OCI-LY1 (cell line): ENCODE data around the gene LAPTM5.

Source experiments
- H2AFZ ChIP-seq: fragments of 200-600 bp; sonication (generic), shearing (Covaris generic); 2 replicates; pipeline ENCODE4 v1.6.0; 2014; ENCODE audit warnings: antibody characterized with exemption, mild to moderate bottlenecking, low read length
- H3F3A ChIP-seq: fragments of 200-600 bp; sonication (generic), shearing (Covaris generic); 2 replicates; pipeline ENCODE4 v1.6.0; 2014; ENCODE audit warnings: mild to moderate bottlenecking, antibody characterized with exemption, low read length, moderate library complexity; ENCODE audit not compliant: insufficient read depth
- H3K27ac ChIP-seq: fragments of 200-600 bp; sonication (generic); 2 replicates; pipeline ENCODE4 v1.5.1; 2014; ENCODE audit warnings: low read length, mixed run types, mild to moderate bottlenecking, low read depth; ENCODE audit not compliant: poor library complexity, severe bottlenecking
- H3K27me3 ChIP-seq: fragments of 200-600 bp; sonication (generic); 2 replicates; pipeline ENCODE4 v1.6.0; 2014; ENCODE audit warnings: antibody characterized with exemption, mild to moderate bottlenecking, low read length, moderate library complexity; ENCODE audit not compliant: insufficient read depth
- H3K36me3 ChIP-seq: fragments of 200-600 bp; sonication (generic); 2 replicates; pipeline ENCODE4 v1.6.1; 2014; ENCODE audit warnings: mild to moderate bottlenecking, antibody characterized with exemption, low read length, moderate library complexity, mixed read lengths; ENCODE audit not compliant: insufficient read depth
- H3K4me1 ChIP-seq: fragments of 200-600 bp; sonication (generic); 2 replicates; pipeline ENCODE4 v1.5.1; 2014; ENCODE audit warnings: mild to moderate bottlenecking, low read length, moderate library complexity; ENCODE audit not compliant: insufficient read depth, severe bottlenecking
- H3K4me2 ChIP-seq: fragments of 200-600 bp; sonication (generic), shearing (Covaris generic); 2 replicates; pipeline ENCODE4 v1.6.1; 2014; ENCODE audit warnings: low read length
- H3K4me3 ChIP-seq: fragments of 200-600 bp; sonication (generic); 2 replicates; pipeline ENCODE4 v1.5.1; 2014; ENCODE audit warnings: low read length, low read depth, mild to moderate bottlenecking, mixed read lengths; ENCODE audit not compliant: poor library complexity, severe bottlenecking
- H3K79me2 ChIP-seq: fragments of 200-600 bp; shearing (Covaris generic); 2 replicates; pipeline ENCODE4 v1.6.1; 2016; ENCODE audit warnings: mixed run types, low read length, mixed read lengths; ENCODE audit not compliant: insufficient read depth
- H3K9ac ChIP-seq: fragments of 200-600 bp; sonication (generic), shearing (Covaris generic); 2 replicates; pipeline ENCODE4 v1.6.1; 2014; ENCODE audit warnings: mild to moderate bottlenecking, low read length, mixed read lengths
- H3K9me2 ChIP-seq: fragments of 200-600 bp; sonication (generic), shearing (Covaris generic); 2 replicates; pipeline ENCODE4 v1.6.1; 2014; ENCODE audit warnings: low read depth, mild to moderate bottlenecking, low read length, mixed read lengths
- H3K9me3 ChIP-seq: fragments of 200-600 bp; shearing (Covaris generic); 2 replicates; pipeline ENCODE4 v1.6.1; 2014; ENCODE audit warnings: low read length, mixed read lengths
- H4K20me1 ChIP-seq: fragments of 200-600 bp; sonication (generic), shearing (Covaris generic); 2 replicates; pipeline ENCODE4 v1.6.0; 2016; ENCODE audit warnings: mild to moderate bottlenecking, low read length; ENCODE audit not compliant: insufficient read depth
- EZH2 ChIP-seq: fragments of 200-600 bp; sonication (generic), shearing (Covaris generic); IDR thresholded peaks from 2 replicates; pipeline ENCODE4 v1.8.0; 2017; ENCODE audit warnings: borderline replicate concordance, mixed run types, mild to moderate bottlenecking, antibody characterized with exemption, low read length, moderate library complexity, mixed read lengths
- TF ChIP-seq, protein P1 (sequence below): fragments of 200-600 bp; sonication (generic), shearing (Covaris generic); IDR thresholded peaks from 2 replicates; pipeline ENCODE4 v1.5.1; 2017; ENCODE audit warnings: mild to moderate bottlenecking, antibody characterized with exemption, low read length, moderate library complexity, mixed read lengths

Gene LAPTM5

DNA sequence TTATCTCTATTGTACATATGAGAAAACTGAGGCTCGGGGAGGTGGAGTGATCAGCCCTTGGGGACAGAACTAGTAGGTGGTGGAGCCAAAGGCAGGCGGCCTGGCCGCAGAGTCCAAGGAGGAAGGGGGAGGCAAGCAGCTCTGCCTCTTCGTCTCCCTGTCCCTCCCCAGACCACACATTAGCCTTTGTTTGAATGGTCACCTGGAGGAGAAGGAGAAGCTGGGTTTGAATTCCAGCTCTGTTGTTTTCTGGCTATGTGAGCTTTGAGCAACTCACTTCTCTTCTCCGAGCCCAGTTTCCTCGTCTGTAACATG is 21.4 kb upstream of the LAPTM5 start:
- H3K4me1 ChIP-seq: peaks cover 21% of the 10 kb centered on the region
- no peaks in the 10 kb centered on the region for H3K9me3 ChIP-seq
- no peaks in the 10 kb centered on the region for H3K27me3 ChIP-seq
- H3K27ac ChIP-seq: no peak overlapping the region
- no peaks in the 10 kb centered on the region for H3K9me2 ChIP-seq
- H3K4me3 ChIP-seq: no peak overlapping the region
- no peaks in the 10 kb centered on the region for H3K79me2 ChIP-seq
- no peaks in the 10 kb centered on the region for H4K20me1 ChIP-seq
- H3F3A ChIP-seq: no peaks in the 10 kb centered on the region
- no peak overlapping the region for H3K9ac ChIP-seq
- no peak overlapping the region for H2AFZ ChIP-seq
- H3K4me2 ChIP-seq: no peak overlapping the region
- TF ChIP-seq, protein P1, sequence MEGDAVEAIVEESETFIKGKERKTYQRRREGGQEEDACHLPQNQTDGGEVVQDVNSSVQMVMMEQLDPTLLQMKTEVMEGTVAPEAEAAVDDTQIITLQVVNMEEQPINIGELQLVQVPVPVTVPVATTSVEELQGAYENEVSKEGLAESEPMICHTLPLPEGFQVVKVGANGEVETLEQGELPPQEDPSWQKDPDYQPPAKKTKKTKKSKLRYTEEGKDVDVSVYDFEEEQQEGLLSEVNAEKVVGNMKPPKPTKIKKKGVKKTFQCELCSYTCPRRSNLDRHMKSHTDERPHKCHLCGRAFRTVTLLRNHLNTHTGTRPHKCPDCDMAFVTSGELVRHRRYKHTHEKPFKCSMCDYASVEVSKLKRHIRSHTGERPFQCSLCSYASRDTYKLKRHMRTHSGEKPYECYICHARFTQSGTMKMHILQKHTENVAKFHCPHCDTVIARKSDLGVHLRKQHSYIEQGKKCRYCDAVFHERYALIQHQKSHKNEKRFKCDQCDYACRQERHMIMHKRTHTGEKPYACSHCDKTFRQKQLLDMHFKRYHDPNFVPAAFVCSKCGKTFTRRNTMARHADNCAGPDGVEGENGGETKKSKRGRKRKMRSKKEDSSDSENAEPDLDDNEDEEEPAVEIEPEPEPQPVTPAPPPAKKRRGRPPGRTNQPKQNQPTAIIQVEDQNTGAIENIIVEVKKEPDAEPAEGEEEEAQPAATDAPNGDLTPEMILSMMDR: no peak
- TF ChIP-seq EZH2: no peak
- no peaks in the 10 kb centered on the region for H3K36me3 ChIP-seq

- Histone ChIP-seq H2AFZ (no peak overlapping the region), H3K79me2 (no peaks in the 10 kb centered on the region), H3K4me1 (peaks cover 22% of the 10 kb centered on the region), H3K9ac (no peak overlapping the region), H3K4me2 (no peak overlapping the region), H3K9me3 (no peaks in the 10 kb centered on the region), H3F3A (no peaks in the 10 kb centered on the region), H3K9me2 (no peaks in the 10 kb centered on the region), H3K27me3 (no peaks in the 10 kb centered on the region), H3K27ac (no peak overlapping the region), H4K20me1 (no peaks in the 10 kb centered on the region), H3K36me3 (no peaks in the 10 kb centered on the region), H3K4me3 (no peak overlapping the region)
- TF ChIP-seq, protein P1: no peak; the same call in 1 of the 2 replicates
- no peak for TF ChIP-seq EZH2
Measured at GRCh38 chr1:30778154-30778978, 20.8 kb upstream of the LAPTM5 start.

DNA sequence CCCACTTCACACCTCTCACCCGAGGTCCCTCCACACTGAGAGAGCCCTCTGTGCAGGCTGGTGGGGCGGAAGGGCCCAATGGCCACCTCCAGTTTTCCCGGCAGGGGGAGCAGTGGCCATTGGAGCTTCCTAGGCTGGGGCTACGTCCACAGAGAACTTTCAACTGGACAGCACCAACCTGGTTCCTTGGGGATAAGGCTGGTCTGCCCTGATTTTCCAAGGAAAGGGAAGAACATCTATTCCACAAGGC is 20.3 kb upstream of the LAPTM5 start:
- Histone ChIP-seq H3K4me1 (peaks cover 22% of the 10 kb centered on the region), H3K9me2 (no peaks in the 10 kb centered on the region), H3F3A (no peaks in the 10 kb centered on the region), H3K4me3 (no peak overlapping the region), H3K27me3 (no peaks in the 10 kb centered on the region), H3K79me2 (no peaks in the 10 kb centered on the region), H2AFZ (no peak overlapping the region), H3K9me3 (no peaks in the 10 kb centered on the region), H4K20me1 (no peaks in the 10 kb centered on the region), H3K27ac (no peak overlapping the region), H3K4me2 (no peak overlapping the region), H3K9ac (no peak overlapping the region), H3K36me3 (no peaks in the 10 kb centered on the region)
- TF ChIP-seq, protein P1: peak; percentile 26; the same call in 1 of the 2 replicates
- no peak for TF ChIP-seq EZH2
